ENCODE data around the gene ACSS3.

Gene ACSS3

DNA sequence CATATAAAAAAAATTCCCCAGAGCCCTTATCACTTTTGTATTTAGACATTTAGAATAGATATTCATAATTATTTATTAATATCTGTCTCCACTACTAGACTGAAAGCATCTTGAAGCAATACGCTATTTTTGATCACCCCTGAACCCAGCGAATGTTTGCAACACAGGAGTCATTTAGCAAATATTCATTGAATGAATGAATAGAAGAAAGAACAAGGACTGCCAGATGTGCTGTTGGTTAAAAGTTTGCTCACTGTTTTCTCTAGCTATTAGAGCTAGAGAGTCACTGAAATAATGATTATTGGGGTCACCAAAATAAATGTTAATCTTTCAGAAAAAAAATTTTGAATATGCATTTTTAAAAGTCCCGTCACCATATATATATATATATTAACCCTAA, 174.3 kb downstream of the ACSS3 start:
- Histone ChIP-seq H3K27me3 (replicated peaks; ENCODE audit: control insufficient read depth, insufficient read depth, low read length) (no peaks in the 10 kb centered on the region), H3K4me3 (replicated peaks; ENCODE audit: low read depth, low read length) (no peak overlapping the region), H3K36me3 (ENCODE audit: control insufficient read depth, insufficient read depth, low read length) (no peaks in the 10 kb centered on the region)
- no peak for DNase-seq (ENCODE audit: extremely low read depth, insufficient read length)
- TF ChIP-seq, protein P1, sequence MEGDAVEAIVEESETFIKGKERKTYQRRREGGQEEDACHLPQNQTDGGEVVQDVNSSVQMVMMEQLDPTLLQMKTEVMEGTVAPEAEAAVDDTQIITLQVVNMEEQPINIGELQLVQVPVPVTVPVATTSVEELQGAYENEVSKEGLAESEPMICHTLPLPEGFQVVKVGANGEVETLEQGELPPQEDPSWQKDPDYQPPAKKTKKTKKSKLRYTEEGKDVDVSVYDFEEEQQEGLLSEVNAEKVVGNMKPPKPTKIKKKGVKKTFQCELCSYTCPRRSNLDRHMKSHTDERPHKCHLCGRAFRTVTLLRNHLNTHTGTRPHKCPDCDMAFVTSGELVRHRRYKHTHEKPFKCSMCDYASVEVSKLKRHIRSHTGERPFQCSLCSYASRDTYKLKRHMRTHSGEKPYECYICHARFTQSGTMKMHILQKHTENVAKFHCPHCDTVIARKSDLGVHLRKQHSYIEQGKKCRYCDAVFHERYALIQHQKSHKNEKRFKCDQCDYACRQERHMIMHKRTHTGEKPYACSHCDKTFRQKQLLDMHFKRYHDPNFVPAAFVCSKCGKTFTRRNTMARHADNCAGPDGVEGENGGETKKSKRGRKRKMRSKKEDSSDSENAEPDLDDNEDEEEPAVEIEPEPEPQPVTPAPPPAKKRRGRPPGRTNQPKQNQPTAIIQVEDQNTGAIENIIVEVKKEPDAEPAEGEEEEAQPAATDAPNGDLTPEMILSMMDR (IDR thresholded peaks at IDR 0.05; ENCODE audit: insufficient read depth, low read length, poor library complexity, severe bottlenecking): no peak

DNA sequence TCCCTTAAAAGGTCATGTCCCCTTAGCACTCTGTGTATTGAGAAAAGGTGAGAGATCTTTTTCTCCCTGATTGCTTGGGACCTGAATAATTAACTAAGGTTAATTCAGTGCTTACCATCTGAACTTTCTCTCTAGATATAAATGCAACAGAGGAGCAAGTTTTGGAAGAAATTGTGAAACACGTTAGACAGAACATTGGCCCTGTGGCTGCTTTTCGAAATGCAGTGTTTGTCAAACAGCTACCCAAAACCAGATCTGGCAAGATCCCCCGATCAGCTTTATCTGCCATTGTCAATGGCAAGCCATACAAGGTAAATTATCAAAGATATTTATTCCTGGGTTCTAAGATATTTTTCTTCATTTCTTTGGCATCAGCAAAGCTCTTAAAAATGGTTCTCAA, 175.5 kb downstream of the ACSS3 start:
- Histone ChIP-seq H3K4me3 (replicated peaks; ENCODE audit: low read depth, low read length) (no peak overlapping the region), H3K36me3 (ENCODE audit: control insufficient read depth, insufficient read depth, low read length) (no peaks in the 10 kb centered on the region), H3K27me3 (replicated peaks; ENCODE audit: control insufficient read depth, insufficient read depth, low read length) (no peaks in the 10 kb centered on the region)
- DNase-seq (ENCODE audit: extremely low read depth, insufficient read length): no peak
- TF ChIP-seq, protein P1 (IDR thresholded peaks at IDR 0.05; ENCODE audit: insufficient read depth, low read length, poor library complexity, severe bottlenecking): no peak

DNA sequence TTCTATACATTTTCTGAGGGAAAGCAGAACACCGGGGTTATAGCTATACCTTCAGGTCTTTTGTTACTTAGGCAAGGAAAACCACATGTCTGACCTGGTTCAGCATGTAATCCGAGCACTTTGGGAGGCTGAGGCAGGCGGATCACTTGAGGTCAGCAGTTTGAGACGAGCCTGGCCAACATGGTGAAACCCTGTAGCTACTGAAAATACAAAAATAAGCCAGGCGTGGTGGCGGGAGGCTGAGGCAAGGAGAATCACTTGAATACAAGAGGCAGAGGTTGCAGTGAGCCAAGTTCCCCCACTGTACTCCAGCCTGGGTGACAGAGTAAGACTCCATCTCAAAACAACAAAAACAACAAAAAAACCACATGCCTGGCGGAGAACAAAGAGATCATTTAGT, 177.6 kb downstream of the ACSS3 start:
- Histone ChIP-seq H3K4me3 (replicated peaks; ENCODE audit: low read depth, low read length) (no peak overlapping the region), H3K36me3 (ENCODE audit: control insufficient read depth, insufficient read depth, low read length) (no peaks in the 10 kb centered on the region), H3K27me3 (replicated peaks; ENCODE audit: control insufficient read depth, insufficient read depth, low read length) (no peaks in the 10 kb centered on the region)
- TF ChIP-seq, protein P1 (IDR thresholded peaks at IDR 0.05; ENCODE audit: insufficient read depth, low read length, poor library complexity, severe bottlenecking): no peak
- DNase-seq (ENCODE audit: extremely low read depth, insufficient read length): no peak

DNA sequence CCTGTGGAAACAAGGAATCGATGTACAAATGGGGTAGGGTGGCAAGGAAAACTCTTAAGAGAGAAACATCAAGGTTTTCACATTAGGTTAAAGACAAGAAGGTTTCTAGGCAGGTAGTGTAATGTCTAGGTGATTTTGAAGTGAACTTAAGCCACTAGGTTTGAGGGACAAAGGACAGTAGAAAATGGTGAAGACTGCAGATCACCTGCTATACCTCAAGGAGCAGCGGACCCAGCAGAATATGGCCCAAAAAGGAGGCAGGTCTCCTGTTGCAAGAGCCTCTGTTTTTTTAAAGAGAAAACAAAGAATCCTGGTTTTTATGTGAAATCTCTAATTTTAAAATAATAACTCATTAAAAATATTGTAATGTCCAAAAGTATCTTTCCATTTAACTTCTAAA, 178.1 kb downstream of the ACSS3 start:
- DNase-seq (ENCODE audit: extremely low read depth, insufficient read length): no peak
- H3K36me3 ChIP-seq (ENCODE audit: control insufficient read depth, insufficient read depth, low read length): no peaks in the 10 kb centered on the region
- no peaks in the 10 kb centered on the region for H3K27me3 ChIP-seq (replicated peaks; ENCODE audit: control insufficient read depth, insufficient read depth, low read length)
- H3K4me3 ChIP-seq (replicated peaks; ENCODE audit: low read depth, low read length): no peak overlapping the region
- TF ChIP-seq, protein P1 (IDR thresholded peaks at IDR 0.05; ENCODE audit: insufficient read depth, low read length, poor library complexity, severe bottlenecking): no peak

DNA sequence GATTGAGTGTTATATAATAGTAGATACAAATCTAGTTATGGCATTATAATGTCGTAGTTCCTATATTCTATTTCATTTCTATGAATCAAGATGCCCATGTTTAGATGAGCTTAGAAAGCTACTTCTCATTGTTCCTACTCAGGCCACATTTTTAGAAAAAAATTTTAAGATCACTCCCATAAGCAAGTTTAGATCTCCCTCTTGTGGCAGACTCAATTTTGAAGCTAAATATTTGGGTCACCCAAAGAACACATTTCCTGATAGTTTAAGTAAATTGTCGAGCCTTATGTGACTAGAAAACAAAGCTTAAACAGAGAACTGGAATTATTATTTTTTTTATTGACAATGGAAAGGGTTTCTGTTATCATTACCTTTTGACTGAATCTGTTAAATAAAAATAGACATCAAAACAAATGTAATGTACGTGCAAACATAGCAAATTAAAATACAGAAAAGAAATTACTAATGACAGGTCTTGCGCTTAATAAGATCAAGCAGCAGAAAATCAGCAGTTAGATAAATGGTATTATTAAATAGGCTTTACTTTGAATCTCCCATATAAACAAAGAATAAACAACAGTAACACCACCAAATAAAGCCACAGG, 180.2 kb downstream of the ACSS3 start:
- no peaks in the 10 kb centered on the region for H3K36me3 ChIP-seq (ENCODE audit: control insufficient read depth, insufficient read depth, low read length)
- no peak for DNase-seq (ENCODE audit: extremely low read depth, insufficient read length)
- TF ChIP-seq, protein P1 (IDR thresholded peaks at IDR 0.05; ENCODE audit: insufficient read depth, low read length, poor library complexity, severe bottlenecking): peak; percentile 52
- no peaks in the 10 kb centered on the region for H3K27me3 ChIP-seq (replicated peaks; ENCODE audit: control insufficient read depth, insufficient read depth, low read length)
- H3K4me3 ChIP-seq (replicated peaks; ENCODE audit: low read depth, low read length): no peak overlapping the region

DNA sequence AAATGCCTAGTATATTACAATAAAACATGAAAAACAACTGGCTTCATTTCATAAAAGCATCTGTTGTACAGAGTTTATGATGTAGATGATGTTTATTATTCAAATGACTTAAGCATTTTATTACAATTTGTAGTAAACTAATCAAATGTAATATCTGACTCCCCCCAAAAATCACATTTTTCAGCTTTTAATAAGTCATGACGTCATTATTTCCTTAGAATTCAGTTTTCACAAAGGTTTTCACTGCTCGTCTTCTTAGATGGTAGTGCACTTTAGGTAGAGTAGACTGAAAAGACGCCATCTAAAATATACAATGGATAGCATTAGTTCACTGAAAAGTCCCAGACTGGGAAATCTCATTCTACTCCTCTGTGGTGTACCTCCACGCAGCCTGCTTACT, 181.5 kb downstream of the ACSS3 start:
- no peaks in the 10 kb centered on the region for H3K36me3 ChIP-seq (ENCODE audit: control insufficient read depth, insufficient read depth, low read length)
- no peak overlapping the region for H3K4me3 ChIP-seq (replicated peaks; ENCODE audit: low read depth, low read length)
- no peaks in the 10 kb centered on the region for H3K27me3 ChIP-seq (replicated peaks; ENCODE audit: control insufficient read depth, insufficient read depth, low read length)
- no peak for DNase-seq (ENCODE audit: extremely low read depth, insufficient read length)
- TF ChIP-seq, protein P1 (IDR thresholded peaks at IDR 0.05; ENCODE audit: insufficient read depth, low read length, poor library complexity, severe bottlenecking): no peak

Measured in GM06990 (cell line).